Germinal center (tissue), 1 donor: ENCODE measurements around the gene GLIS1.

Experiments used
- DNase-seq: peaks from one replicate; pipeline ENCODE4 v3.0.0; 2012; ENCODE audit warnings: mixed read lengths, low spot score

The GLIS1 gene

DNA sequence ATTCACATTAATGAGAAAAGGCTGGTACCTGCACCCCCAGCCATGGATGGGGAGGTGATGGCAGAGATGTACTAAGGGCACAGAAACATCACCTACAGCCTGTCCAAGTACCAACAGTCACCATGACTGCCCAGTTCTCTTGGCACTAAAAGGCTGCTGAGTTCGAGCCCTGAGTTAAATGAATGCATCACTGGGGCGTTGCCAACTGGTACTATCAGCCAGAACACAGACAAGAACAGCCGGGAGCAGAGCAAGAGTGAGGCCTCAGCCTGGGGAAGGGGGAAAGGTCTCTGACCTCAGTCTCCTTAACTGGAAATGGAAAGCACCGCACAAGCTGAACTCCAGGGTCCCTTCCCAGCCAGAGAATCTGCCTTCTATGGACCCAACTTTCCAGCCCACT, 60.5 kb downstream of the GLIS1 start:
- DNase-seq, result no peak

- DNase-seq, result no peak
Observed at GRCh38 chr1:53678046-53678445, 60.9 kb downstream of the GLIS1 start.

- DNase-seq, result no peak
Observed at GRCh38 chr1:53677486-53677885, 61.5 kb downstream of the GLIS1 start.

GRCh38 chr1:53672785-53673184, 66.2 kb downstream of the GLIS1 start:
- no peak for DNase-seq

GRCh38 chr1:53672243-53672642, 66.7 kb downstream of the GLIS1 start:
- no peak for DNase-seq

DNA sequence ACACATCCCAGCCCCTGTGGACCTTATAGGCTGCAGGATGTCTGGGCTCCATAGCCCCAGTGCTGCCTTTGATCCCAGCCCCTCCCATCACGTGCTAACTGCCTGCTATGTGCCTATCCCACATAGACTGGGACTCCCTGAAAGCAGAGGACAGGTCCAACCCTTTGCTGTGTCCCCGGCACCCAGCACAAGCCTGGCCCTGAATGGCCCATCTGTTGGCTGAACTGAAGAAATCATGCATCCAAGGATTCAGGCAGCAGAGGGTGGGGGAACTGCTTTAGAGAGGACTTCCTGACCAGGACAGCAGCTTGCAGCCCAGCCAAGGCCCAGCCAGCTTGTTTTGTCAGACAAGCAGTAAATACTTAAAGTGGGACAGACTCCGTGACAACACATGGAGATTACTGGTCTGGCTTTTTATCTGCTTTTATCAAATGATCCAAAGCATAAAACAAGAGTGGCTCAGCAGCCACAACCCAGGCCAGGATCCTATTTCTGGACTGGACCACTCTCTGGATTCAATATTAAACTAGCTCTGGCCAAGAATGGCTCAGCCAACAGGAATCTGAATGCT, 69.3 kb downstream of the GLIS1 start:
- no peak for DNase-seq

DNA sequence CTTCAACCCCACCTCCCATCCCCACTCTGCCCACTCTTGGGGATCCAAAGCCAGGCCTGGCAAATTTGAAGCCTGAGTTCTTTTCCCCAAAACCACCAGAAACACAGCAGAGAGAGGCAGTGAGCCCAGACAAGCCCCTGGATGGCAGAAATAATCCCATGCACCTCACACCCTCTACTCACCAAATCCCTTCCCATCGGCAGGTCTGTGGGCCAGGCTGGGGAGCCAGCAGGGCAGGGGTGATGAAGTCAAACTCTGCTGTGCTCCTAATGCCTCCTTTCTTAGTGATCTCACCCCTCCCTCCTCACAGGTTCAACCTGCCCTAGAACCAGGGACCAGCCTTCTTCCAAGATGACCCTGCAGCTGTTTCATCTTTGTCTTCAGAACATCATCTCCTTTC, 72.4 kb downstream of the GLIS1 start:
- DNase-seq, result no peak

- DNase-seq, result no peak
Observed at GRCh38 chr1:53665996-53666395, 73.0 kb downstream of the GLIS1 start.

GRCh38 chr1:53663529-53664300, 75.2 kb downstream of the GLIS1 start:
- no peak for DNase-seq

- DNase-seq, result no peak
Observed at GRCh38 chr1:53662951-53663350, 76.0 kb downstream of the GLIS1 start.

- no peak for DNase-seq
Observed at GRCh38 chr1:53662169-53662568, 76.8 kb downstream of the GLIS1 start.

- no peak for DNase-seq
Observed at GRCh38 chr1:53661496-53661895, 77.5 kb downstream of the GLIS1 start.

DNA sequence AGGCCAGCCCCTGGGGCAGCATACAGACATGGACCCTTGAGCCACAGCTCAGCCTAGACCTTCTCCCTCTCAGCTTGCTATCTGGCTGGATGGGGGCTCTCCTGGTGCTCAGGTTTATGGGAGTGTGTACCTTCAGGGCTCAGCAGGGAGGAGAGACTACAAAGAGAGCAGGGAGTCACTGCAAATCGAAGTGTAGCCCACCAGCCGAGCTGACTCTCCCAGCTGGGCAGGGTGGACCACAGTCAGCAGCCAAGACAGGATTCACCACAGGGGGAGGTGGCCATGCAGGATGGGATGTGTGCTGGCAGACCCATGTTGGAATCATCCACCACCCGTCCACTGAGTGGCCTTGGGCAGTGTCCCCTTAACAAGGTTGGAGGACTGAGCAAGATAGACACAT, 78.3 kb downstream of the GLIS1 start:
- DNase-seq, result no peak

GRCh38 chr1:53659436-53659835, 79.5 kb downstream of the GLIS1 start:
- DNase-seq, result no peak

- no peak for DNase-seq
Observed at GRCh38 chr1:53658489-53659230, 80.3 kb downstream of the GLIS1 start.

DNA sequence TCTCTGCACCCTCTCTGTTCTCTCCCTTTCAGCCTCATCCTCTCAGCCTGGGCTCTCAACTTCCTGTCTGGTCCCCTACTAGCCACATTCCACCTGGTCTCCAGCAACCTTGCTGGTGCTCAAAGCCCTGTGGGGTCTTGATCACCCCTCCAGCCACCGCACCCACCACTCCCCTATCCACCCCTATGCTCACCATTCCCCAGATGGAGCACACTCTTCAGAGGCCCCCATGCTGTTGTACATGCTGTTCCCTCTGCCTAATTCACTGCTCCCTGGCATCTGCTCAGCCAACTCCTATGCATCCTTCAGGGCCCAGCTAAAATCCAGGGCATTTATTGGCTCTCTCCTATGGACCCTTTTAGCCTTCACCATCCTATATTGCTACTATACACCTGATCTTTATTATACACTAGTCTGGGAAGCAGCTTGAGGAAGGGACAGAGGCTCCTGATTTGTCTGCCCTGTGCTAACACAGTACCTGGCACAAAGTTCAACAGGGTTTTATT, 81.0 kb downstream of the GLIS1 start:
- no peak for DNase-seq

GRCh38 chr1:53657531-53657805, 81.5 kb downstream of the GLIS1 start:
- no peak for DNase-seq

DNA sequence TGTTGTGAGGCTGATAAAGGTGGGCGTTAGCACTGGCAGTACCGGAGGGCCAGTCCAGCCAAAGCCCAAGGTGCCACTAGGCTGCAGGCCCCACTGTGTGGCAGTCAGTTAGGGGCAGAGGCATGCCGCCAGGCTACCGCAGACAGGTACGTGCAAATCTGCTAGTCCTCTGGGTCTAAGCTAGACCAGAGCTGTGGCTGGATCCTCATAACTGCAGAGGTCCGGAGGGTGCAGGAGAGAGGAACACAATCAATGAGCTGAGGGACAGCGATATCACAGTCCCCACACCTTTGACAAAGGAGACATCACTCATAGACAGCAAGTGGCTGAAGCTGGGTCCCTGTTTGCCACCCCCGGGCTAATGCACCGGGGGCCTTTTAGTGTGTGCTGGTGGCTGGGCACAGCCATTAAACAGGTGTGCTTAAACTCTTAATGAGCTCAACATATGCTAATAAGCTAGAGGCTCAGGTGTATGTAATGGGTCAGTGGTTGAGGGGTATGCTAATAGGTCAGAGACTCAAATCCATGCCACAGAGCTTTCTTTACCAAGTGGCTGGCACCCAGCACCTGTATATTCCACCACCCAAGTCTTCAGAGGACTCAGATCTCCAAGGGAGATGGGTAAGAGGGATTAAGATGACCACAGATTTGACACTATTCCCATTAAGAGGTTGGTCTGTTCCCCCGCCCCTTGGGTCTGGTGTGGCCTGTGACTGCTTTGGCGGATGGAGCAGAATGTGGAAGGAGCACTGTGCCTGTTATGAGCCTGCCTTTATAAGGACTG, 82.0 kb downstream of the GLIS1 start:
- no peak for DNase-seq

- no peak for DNase-seq
Observed at GRCh38 chr1:53655931-53656746, 82.8 kb downstream of the GLIS1 start.

DNA sequence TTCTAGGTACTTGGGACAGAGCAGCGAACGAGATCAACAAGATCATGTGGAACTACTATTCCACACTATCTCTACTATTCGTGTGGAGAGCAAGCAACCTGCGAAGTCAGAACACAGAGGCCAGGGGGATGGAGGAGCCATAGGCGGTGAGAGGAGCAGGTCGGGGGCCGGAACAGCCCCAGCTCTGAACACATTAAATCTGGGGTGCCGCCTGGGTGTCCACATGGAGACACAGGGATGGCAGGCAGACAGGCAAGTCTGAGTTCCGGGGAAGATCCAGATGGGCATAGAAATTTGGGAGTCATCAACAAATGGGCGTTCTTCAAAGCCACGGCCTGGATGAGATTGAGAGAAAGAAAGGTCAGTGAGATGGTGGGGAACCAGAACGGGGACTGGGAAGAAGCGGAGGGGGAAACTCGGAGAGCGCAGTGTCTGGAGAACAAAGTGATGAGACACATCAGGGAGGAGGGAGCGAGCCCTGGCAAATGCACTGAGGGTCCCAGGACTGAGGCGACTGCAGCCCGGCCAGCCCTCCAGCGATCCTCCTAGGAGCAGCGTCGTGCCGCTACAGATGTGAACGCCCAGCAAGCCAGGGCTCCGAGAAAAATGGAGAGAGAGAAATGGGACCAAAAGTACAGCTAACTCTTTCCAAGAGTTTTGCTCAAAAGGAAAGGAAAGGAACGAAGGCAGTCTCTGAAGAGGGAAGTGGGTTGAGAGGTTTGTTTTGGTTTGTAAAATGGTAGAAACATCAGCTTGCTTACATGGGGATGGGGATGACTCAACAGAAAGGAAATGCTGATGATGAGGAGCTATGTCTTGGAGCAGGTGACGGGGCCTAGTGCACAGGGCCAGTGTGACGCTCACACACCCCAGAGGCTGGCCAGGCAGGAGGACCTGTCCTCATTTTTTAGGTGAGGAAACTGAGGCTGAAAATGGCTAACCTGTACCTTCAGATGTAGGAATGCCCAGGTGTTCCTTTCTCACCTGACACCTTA, 84.5 kb downstream of the GLIS1 start:
- no peak for DNase-seq
